ENCODE data around the gene SLC35F4.
"Not testable (repeated sequence)": the region's sequence is repeated elsewhere in the genome, so short reads cannot be mapped to it uniquely, and the experiment has no call there.

The SLC35F4 gene

GRCh38 chr14:57712102-57712501, 153.8 kb downstream of the SLC35F4 start:
- DNase-seq (ENCODE audit: low spot score) = no peak
- in situ Hi-C loops (cut with MboI; ENCODE audit: low pct_unique_long_range_greater_than_20kb, low sequenced_read_pairs, unreplicated experiment) = no loop called here
- TF ChIP-seq CTCF (IDR thresholded peaks at IDR 0.05; ENCODE audit: extremely low read depth, insufficient read depth, missing control alignments) = no peak

- in situ Hi-C loops (cut with MboI; ENCODE audit: low pct_unique_long_range_greater_than_20kb, low sequenced_read_pairs, unreplicated experiment) = no loop called here
- no peak for TF ChIP-seq CTCF (IDR thresholded peaks at IDR 0.05; ENCODE audit: extremely low read depth, insufficient read depth, missing control alignments)
- no peak for DNase-seq (ENCODE audit: low spot score)
Measured at GRCh38 chr14:57709909-57710308, 156.0 kb downstream of the SLC35F4 start.

GRCh38 chr14:57709086-57709485, 156.8 kb downstream of the SLC35F4 start:
- in situ Hi-C loops (cut with MboI; ENCODE audit: low pct_unique_long_range_greater_than_20kb, low sequenced_read_pairs, unreplicated experiment); DNase-seq (ENCODE audit: low spot score): not testable (repeated sequence)

GRCh38 chr14:57707219-57707618, 158.7 kb downstream of the SLC35F4 start:
- no peak for DNase-seq (ENCODE audit: low spot score)
- in situ Hi-C loops (cut with MboI; ENCODE audit: low pct_unique_long_range_greater_than_20kb, low sequenced_read_pairs, unreplicated experiment) = no loop called here
- TF ChIP-seq CTCF (IDR thresholded peaks at IDR 0.05; ENCODE audit: extremely low read depth, insufficient read depth, missing control alignments) = no peak

- in situ Hi-C loops (cut with MboI; ENCODE audit: low pct_unique_long_range_greater_than_20kb, low sequenced_read_pairs, unreplicated experiment) = no loop called here
- DNase-seq (ENCODE audit: low spot score) = no peak
Measured at GRCh38 chr14:57704763-57705162, 161.1 kb downstream of the SLC35F4 start.

GRCh38 chr14:57699947-57700346, 165.9 kb downstream of the SLC35F4 start:
- DNase-seq (ENCODE audit: low spot score) = no peak
- no peak for TF ChIP-seq CTCF (IDR thresholded peaks at IDR 0.05; ENCODE audit: extremely low read depth, insufficient read depth, missing control alignments)
- in situ Hi-C loops (cut with MboI; ENCODE audit: low pct_unique_long_range_greater_than_20kb, low sequenced_read_pairs, unreplicated experiment) = no loop called here

More at GRCh38 chr14:57704763-57705162, 161.1 kb downstream of the SLC35F4 start:
- TF ChIP-seq CTCF (IDR thresholded peaks at IDR 0.05; ENCODE audit: extremely low read depth, insufficient read depth, missing control alignments) = no peak

- peak; percentile 9 for DNase-seq (ENCODE audit: low spot score)
- in situ Hi-C loops (cut with MboI; ENCODE audit: low pct_unique_long_range_greater_than_20kb, low sequenced_read_pairs, unreplicated experiment) = no loop called here
- TF ChIP-seq CTCF (IDR thresholded peaks at IDR 0.05; ENCODE audit: extremely low read depth, insufficient read depth, missing control alignments) = peak; percentile 45
Measured at GRCh38 chr14:57692671-57693070, 173.2 kb downstream of the SLC35F4 start.
